Measurements from ENCODE around the gene GSK3A. TPM values are rescaled to one million over a fixed set of nuclear protein-coding genes. Genes with fewer than 3 reads are reported as not detected.

GSK3A gene
- total and polyA plus RNA-seq, 2 of the 8 experiments (the other 6 are each of a cell fraction or from before 2014, with no cell fraction given), result 55.3 to 84.0 TPM

- Histone ChIP-seq H3K23me2 (ENCODE audit: low read depth, low read length) (peaks cover 18% of the 10 kb centered on the region; the same call in 1 of the 2 replicates), H3K4me1 (replicated peaks in 1 of 4; ENCODE audit: control insufficient read depth in 3 of 4, insufficient read depth in 4 of 4, low read length in 3 of 4) (peaks cover 3 to 11% (median 8%) of the 10 kb centered on the region in 4 experiments; a peak in 6 of 7 replicates), H4K20me1 (replicated peaks in 1 of 2; ENCODE audit: control insufficient read depth in 1 of 2, insufficient read depth in 2 of 2, low read length in 2 of 2) (peaks cover 14 to 19% of the 10 kb centered on the region in 2 experiments), H2BK15ac (ENCODE audit: low read length) (peak within 1 kb of the TSS; percentile 95), H3K27ac (ENCODE audit: low read depth, low read length) (peak within 1 kb of the TSS; percentile 76), H2AFZ (ENCODE audit: low read length) (peak within 1 kb of the TSS; percentile 63; the same call in 1 of the 2 replicates), H3K4ac (replicated peaks; ENCODE audit: insufficient read length, low read depth, low read length) (peak within 1 kb of the TSS; percentile 80), H3K4me2 (ENCODE audit: insufficient read depth in 1 of 2, low read depth in 2 of 2, low read length in 2 of 2) (peak within 1 kb of the TSS; percentile 74 to 99), H3K14ac (ENCODE audit: insufficient read length) (no peak within 1 kb of the TSS), H2BK5ac (ENCODE audit: low read depth, low read length) (peak within 1 kb of the TSS; percentile 84), H3K23ac (ENCODE audit: insufficient read length) (no peak within 1 kb of the TSS), H3K79me2 (ENCODE audit: control insufficient read depth in 1 of 2, insufficient read depth in 2 of 2, low read length in 2 of 2) (peaks cover 25 to 54% of the 10 kb centered on the region in 2 experiments), H3K4me3 (ENCODE audit: extremely low read depth in 1 of 4, insufficient read depth in 2 of 4, low read depth in 3 of 4, low read length in 4 of 4) (peak within 1 kb of the TSS; percentile 76 to 96 (median 88)), H4K5ac (ENCODE audit: insufficient read length, low read depth, low read length) (peak within 1 kb of the TSS; percentile 90), H3K36me3 (ENCODE audit: control insufficient read depth in 2 of 4, insufficient read depth in 4 of 4, low read length in 3 of 4) (peaks cover 0 to 24% (median 7%) of the 10 kb centered on the region in 4 experiments; a peak in 6 of 8 replicates), H3K56ac (replicated peaks; ENCODE audit: insufficient read length, low read depth, low read length) (peak within 1 kb of the TSS; percentile 89), H3K9me3 (ENCODE audit: insufficient read depth in 2 of 2, low read depth in 1 of 2, low read length in 1 of 2) (no peaks in the 10 kb centered on the region), H3K9ac (replicated peaks in 1 of 4; ENCODE audit: extremely low read depth in 1 of 4, low read depth in 3 of 4, low read length in 3 of 4) (peak within 1 kb of the TSS; percentile 38 to 82 (median 75)), H2BK20ac (ENCODE audit: low read length) (peak within 1 kb of the TSS; percentile 86; the same call in 1 of the 2 replicates), H3K18ac (ENCODE audit: extremely low read depth, low read length) (peak within 1 kb of the TSS; percentile 96), H4K91ac (replicated peaks; ENCODE audit: insufficient read length, low read length) (peak within 1 kb of the TSS; percentile 90), H2BK120ac (replicated peaks; ENCODE audit: low read depth, low read length) (no peak within 1 kb of the TSS), H3K27me3 (replicated peaks in 1 of 4; ENCODE audit: control insufficient read depth in 3 of 4, extremely low read depth in 1 of 4, insufficient read depth in 3 of 4, low read length in 3 of 4) (no peaks in the 10 kb centered on the region), H2BK12ac (ENCODE audit: low read depth, low read length) (peak within 1 kb of the TSS; percentile 84), H3K79me1 (ENCODE audit: low read depth, low read length) (peaks cover 15% of the 10 kb centered on the region), H2AK5ac (ENCODE audit: low read depth, low read length) (peak within 1 kb of the TSS; percentile 92; the same call in 1 of the 2 replicates), H4K8ac (ENCODE audit: extremely low read depth, insufficient read depth, low read length) (peak within 1 kb of the TSS; percentile 81)
- CTCF ChIA-PET (ENCODE audit: partially characterized antibody), result interaction anchor here (0.7 to 1.2 kb wide), 3 partner anchors 20 to 344 kb away, joined by 3 read pairs; no protein-coding TSS in a partner anchor
- FAIRE-seq (peak; percentile 32), DNase-seq (ENCODE audit: low read depth in 1 of 2, low spot score in 2 of 2) (peak; percentile 95 to 100)
- WGBS, 2 experiments (ENCODE audit: extremely low coverage in 1 of 2, insufficient coverage in 1 of 2, insufficient read length in 1 of 2, insufficient replicate concordance in 2 of 2, low coverage in 1 of 2, low lambda C conversion rate in 2 of 2, missing lambda C conversion rate in 1 of 2), result 22% methylated on average over 56 of the region's 57 CpGs; no CpG with 5 or more reads in 1 of the 2 experiments
- POLR2A ChIA-PET (ENCODE audit: partially characterized antibody), result interaction anchor here (0.9 to 1.8 kb wide), 12 partner anchors 10 to 206 kb away, joined by 3 to 6 read pairs (median 4); no protein-coding TSS in a partner anchor
- TF ChIP-seq POLR2A (IDR thresholded peaks at IDR 0.05; ENCODE audit: control extremely low read depth in 1 of 2, low read depth in 2 of 2, low read length in 2 of 2) (peak in 1 of 2 experiments; percentile 58; a peak in 1 of 3 replicates), CREB1 (IDR thresholded peaks at IDR 0.05) (peak; percentile 64; the same call in 1 of the 2 replicates), SP1 (IDR thresholded peaks at IDR 0.05; ENCODE audit: low read depth, low read length) (peak; percentile 7; the same call in 1 of the 2 replicates), TAF7 (optimal IDR thresholded peaks at IDR 0.05; ENCODE audit: borderline replicate concordance, low read depth, low read length) (peak; percentile 33), TBP (IDR thresholded peaks at IDR 0.05; ENCODE audit: low read depth, low read length) (0 out of 2 replicates have a peak, but pooled peaks have one; percentile 18), NRF1 (IDR thresholded peaks at IDR 0.05; ENCODE audit: low read depth, low read length) (peak; percentile 96), PHF8 (conservative IDR thresholded peaks at IDR 0.05; ENCODE audit: low read depth, low read length) (peak; percentile 69; the same call in 1 of the 2 replicates), TAF1 (IDR thresholded peaks at IDR 0.05; ENCODE audit: low read depth, low read length) (peak; percentile 67; the same call in 1 of the 2 replicates), SIN3A (conservative IDR thresholded peaks at IDR 0.05 in 1 of 2, IDR thresholded peaks at IDR 0.05 in 1 of 2; ENCODE audit: low read depth in 1 of 2, low read length in 2 of 2) (peak in 1 of 2 experiments; percentile 40; a peak in 1 of 4 replicates), CHD2 (IDR thresholded peaks at IDR 0.05; ENCODE audit: low read length) (no peak), JUN (IDR thresholded peaks at IDR 0.05; ENCODE audit: low read depth, low read length) (no peak)
These were observed 24.6 kb downstream of the GSK3A start, which contains the start of gene DEDD2 for GRCh38 chr19:42217520-42218437. Gene DEDD2, minus strand, starts transcription at chr19:42217677. Its CDS starts 670 bp downstream, at chr19:42217007.
